GM23338 (cell line): ENCODE data around the gene MICAL2.

Experiments used
- CREB1 ChIP-seq: fragments of 250-450 bp; sonication (Bioruptor Pico); IDR thresholded peaks from 2 replicates; pipeline ENCODE4 v1.5.0; 2020; ENCODE audit warnings: low read depth, mild to moderate bottlenecking, moderate library complexity
- EZH2 ChIP-seq: fragments of 200-600 bp; sonication (generic); IDR thresholded peaks from one replicate; pipeline ENCODE4 v1.8.0; 2017; ENCODE audit warnings: antibody characterized with exemption, mild to moderate bottlenecking, low read depth; ENCODE audit not compliant: unreplicated experiment
- EZH2phosphoT487 ChIP-seq: fragments of 200-600 bp; sonication (generic); IDR thresholded peaks from one replicate; pipeline ENCODE4 v1.8.1; 2018; ENCODE audit warnings: antibody characterized with exemption; ENCODE audit not compliant: unreplicated experiment
- JUNB ChIP-seq: IDR thresholded peaks from one replicate; pipeline ENCODE4 v1.6.1; 2016; ENCODE audit warnings: antibody characterized with exemption; ENCODE audit not compliant: unreplicated experiment
- NANOG ChIP-seq: IDR thresholded peaks from 2 replicates; pipeline ENCODE4 v1.6.1; 2016; ENCODE audit warnings: antibody characterized with exemption, borderline replicate concordance
- POLR2AphosphoS5 ChIP-seq: IDR thresholded peaks from 2 replicates; pipeline ENCODE4 v1.6.1; 2016; ENCODE audit warnings: antibody characterized with exemption, low read depth
- STAT1 ChIP-seq: IDR thresholded peaks from one replicate; pipeline ENCODE4 v1.6.1; 2016; ENCODE audit warnings: antibody characterized with exemption; ENCODE audit not compliant: unreplicated experiment
- TF ChIP-seq, protein P1 (sequence below), 2 experiments: fragments of 200-600 bp in 1 of 2; sonication (generic) in 1 of 2; conservative IDR thresholded peaks; 2 replicates each; pipeline versions ENCODE4 v1.5.1 to v1.6.1; 2016 to 2017; ENCODE audit warnings: antibody characterized with exemption in 2 of 2, low read depth in 2 of 2, mild to moderate bottlenecking in 2 of 2, moderate library complexity in 1 of 2
- TF ChIP-seq, protein P2 (sequence below): IDR thresholded peaks from one replicate; pipeline ENCODE4 v1.6.1; 2018; ENCODE audit warnings: antibody characterized with exemption; ENCODE audit not compliant: unreplicated experiment
- TF ChIP-seq, protein P3 (sequence below): IDR thresholded peaks from 2 replicates; pipeline ENCODE4 v1.6.1; 2016; ENCODE audit warnings: antibody characterized with exemption
- TF ChIP-seq, protein P4 (sequence below): fragments of 250-450 bp; sonication (Bioruptor Pico); IDR thresholded peaks from 2 replicates; pipeline ENCODE4 v1.5.0; 2020; ENCODE audit warnings: mild to moderate bottlenecking, moderate library complexity

DNA sequence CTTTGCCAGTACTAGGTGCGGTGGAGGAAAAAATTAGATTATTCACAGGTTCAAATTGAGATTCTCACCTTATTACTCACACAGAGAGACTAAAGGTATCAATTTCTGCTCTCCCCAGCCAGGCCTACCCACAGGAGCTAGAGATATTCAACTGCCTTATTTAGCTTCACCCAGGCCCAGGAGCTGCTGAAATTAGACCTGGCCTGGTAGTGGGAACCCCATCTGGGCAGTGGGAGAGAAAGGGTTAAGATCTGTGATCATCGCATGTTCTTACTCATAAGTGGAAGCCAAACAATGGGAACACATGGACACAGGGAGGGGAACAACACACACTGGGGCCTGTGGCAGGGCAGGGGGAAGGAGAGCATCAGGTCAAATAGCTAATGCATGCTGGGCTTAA, 20.9 kb upstream of the MICAL2 start:
- TF ChIP-seq, protein P1, sequence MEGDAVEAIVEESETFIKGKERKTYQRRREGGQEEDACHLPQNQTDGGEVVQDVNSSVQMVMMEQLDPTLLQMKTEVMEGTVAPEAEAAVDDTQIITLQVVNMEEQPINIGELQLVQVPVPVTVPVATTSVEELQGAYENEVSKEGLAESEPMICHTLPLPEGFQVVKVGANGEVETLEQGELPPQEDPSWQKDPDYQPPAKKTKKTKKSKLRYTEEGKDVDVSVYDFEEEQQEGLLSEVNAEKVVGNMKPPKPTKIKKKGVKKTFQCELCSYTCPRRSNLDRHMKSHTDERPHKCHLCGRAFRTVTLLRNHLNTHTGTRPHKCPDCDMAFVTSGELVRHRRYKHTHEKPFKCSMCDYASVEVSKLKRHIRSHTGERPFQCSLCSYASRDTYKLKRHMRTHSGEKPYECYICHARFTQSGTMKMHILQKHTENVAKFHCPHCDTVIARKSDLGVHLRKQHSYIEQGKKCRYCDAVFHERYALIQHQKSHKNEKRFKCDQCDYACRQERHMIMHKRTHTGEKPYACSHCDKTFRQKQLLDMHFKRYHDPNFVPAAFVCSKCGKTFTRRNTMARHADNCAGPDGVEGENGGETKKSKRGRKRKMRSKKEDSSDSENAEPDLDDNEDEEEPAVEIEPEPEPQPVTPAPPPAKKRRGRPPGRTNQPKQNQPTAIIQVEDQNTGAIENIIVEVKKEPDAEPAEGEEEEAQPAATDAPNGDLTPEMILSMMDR (conservative IDR thresholded peaks at IDR 0.05; ENCODE audit: low read depth in 2 of 2): no peak
- TF ChIP-seq JUNB (no peak), EZH2 (no peak), EZH2phosphoT487 (no peak), POLR2AphosphoS5 (no peak), CREB1 (no peak), NANOG (no peak), STAT1 (no peak)
- TF ChIP-seq, protein P2, sequence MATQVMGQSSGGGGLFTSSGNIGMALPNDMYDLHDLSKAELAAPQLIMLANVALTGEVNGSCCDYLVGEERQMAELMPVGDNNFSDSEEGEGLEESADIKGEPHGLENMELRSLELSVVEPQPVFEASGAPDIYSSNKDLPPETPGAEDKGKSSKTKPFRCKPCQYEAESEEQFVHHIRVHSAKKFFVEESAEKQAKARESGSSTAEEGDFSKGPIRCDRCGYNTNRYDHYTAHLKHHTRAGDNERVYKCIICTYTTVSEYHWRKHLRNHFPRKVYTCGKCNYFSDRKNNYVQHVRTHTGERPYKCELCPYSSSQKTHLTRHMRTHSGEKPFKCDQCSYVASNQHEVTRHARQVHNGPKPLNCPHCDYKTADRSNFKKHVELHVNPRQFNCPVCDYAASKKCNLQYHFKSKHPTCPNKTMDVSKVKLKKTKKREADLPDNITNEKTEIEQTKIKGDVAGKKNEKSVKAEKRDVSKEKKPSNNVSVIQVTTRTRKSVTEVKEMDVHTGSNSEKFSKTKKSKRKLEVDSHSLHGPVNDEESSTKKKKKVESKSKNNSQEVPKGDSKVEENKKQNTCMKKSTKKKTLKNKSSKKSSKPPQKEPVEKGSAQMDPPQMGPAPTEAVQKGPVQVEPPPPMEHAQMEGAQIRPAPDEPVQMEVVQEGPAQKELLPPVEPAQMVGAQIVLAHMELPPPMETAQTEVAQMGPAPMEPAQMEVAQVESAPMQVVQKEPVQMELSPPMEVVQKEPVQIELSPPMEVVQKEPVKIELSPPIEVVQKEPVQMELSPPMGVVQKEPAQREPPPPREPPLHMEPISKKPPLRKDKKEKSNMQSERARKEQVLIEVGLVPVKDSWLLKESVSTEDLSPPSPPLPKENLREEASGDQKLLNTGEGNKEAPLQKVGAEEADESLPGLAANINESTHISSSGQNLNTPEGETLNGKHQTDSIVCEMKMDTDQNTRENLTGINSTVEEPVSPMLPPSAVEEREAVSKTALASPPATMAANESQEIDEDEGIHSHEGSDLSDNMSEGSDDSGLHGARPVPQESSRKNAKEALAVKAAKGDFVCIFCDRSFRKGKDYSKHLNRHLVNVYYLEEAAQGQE: no peak
- TF ChIP-seq, protein P3, sequence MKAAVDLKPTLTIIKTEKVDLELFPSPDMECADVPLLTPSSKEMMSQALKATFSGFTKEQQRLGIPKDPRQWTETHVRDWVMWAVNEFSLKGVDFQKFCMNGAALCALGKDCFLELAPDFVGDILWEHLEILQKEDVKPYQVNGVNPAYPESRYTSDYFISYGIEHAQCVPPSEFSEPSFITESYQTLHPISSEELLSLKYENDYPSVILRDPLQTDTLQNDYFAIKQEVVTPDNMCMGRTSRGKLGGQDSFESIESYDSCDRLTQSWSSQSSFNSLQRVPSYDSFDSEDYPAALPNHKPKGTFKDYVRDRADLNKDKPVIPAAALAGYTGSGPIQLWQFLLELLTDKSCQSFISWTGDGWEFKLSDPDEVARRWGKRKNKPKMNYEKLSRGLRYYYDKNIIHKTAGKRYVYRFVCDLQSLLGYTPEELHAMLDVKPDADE: no peak
- TF ChIP-seq, protein P4, sequence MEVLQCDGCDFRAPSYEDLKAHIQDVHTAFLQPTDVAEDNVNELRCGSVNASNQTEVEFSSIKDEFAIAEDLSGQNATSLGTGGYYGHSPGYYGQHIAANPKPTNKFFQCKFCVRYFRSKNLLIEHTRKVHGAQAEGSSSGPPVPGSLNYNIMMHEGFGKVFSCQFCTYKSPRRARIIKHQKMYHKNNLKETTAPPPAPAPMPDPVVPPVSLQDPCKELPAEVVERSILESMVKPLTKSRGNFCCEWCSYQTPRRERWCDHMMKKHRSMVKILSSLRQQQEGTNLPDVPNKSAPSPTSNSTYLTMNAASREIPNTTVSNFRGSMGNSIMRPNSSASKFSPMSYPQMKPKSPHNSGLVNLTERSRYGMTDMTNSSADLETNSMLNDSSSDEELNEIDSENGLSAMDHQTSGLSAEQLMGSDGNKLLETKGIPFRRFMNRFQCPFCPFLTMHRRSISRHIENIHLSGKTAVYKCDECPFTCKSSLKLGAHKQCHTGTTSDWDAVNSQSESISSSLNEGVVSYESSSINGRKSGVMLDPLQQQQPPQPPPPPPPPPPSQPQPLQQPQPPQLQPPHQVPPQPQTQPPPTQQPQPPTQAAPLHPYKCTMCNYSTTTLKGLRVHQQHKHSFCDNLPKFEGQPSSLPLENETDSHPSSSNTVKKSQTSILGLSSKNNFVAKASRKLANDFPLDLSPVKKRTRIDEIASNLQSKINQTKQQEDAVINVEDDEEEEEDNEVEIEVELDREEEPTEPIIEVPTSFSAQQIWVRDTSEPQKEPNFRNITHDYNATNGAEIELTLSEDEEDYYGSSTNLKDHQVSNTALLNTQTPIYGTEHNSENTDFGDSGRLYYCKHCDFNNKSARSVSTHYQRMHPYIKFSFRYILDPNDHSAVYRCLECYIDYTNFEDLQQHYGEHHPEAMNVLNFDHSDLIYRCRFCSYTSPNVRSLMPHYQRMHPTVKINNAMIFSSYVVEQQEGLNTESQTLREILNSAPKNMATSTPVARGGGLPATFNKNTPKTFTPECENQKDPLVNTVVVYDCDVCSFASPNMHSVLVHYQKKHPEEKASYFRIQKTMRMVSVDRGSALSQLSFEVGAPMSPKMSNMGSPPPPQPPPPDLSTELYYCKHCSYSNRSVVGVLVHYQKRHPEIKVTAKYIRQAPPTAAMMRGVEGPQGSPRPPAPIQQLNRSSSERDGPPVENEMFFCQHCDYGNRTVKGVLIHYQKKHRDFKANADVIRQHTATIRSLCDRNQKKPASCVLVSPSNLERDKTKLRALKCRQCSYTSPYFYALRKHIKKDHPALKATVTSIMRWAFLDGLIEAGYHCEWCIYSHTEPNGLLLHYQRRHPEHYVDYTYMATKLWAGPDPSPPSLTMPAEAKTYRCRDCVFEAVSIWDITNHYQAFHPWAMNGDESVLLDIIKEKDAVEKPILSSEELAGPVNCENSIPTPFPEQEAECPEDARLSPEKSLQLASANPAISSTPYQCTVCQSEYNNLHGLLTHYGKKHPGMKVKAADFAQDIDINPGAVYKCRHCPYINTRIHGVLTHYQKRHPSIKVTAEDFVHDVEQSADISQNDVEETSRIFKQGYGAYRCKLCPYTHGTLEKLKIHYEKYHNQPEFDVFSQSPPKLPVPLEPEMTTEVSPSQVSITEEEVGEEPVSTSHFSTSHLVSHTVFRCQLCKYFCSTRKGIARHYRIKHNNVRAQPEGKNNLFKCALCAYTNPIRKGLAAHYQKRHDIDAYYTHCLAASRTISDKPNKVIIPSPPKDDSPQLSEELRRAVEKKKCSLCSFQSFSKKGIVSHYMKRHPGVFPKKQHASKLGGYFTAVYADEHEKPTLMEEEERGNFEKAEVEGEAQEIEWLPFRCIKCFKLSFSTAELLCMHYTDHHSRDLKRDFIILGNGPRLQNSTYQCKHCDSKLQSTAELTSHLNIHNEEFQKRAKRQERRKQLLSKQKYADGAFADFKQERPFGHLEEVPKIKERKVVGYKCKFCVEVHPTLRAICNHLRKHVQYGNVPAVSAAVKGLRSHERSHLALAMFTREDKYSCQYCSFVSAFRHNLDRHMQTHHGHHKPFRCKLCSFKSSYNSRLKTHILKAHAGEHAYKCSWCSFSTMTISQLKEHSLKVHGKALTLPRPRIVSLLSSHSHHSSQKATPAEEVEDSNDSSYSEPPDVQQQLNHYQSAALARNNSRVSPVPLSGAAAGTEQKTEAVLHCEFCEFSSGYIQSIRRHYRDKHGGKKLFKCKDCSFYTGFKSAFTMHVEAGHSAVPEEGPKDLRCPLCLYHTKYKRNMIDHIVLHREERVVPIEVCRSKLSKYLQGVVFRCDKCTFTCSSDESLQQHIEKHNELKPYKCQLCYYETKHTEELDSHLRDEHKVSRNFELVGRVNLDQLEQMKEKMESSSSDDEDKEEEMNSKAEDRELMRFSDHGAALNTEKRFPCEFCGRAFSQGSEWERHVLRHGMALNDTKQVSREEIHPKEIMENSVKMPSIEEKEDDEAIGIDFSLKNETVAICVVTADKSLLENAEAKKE (CRISPR knock-in tag): no peak
